AG04450 (cell line): ENCODE data around the gene GSAP. TPM values are rescaled to one million over a fixed set of nuclear protein-coding genes. Genes with fewer than 3 reads are reported as not detected.

Source experiments
- CTCF ChIA-PET: fragments of 300-600, 350-600 bp; formaldehyde crosslinking; extraction: SDS; loops from one replicate; lab custom pipeline; 2022; ENCODE audit warnings: antibody characterized with exemption, inconsistent platforms; lab: Charles Lee
- POLR2A ChIA-PET: fragments of 350-600 bp; formaldehyde crosslinking; extraction: SDS; loops from one replicate; lab custom pipeline; 2021; ENCODE audit warnings: antibody characterized with exemption, inconsistent platforms; lab: Yijun Ruan, JAX
- DNase-seq: peaks from one replicate; pipeline ENCODE4 v3.0.0-alpha.2; 2011; ENCODE audit warnings: low read depth, low spot score
- H3K27ac ChIP-seq: one replicate; pipeline ENCODE4 v1.5.1; 2012; ENCODE audit warnings: low read depth, low read length, control low read depth
- H3K27me3 ChIP-seq: one replicate; pipeline ENCODE4 v1.6.0; 2012; ENCODE audit warnings: low read length; ENCODE audit not compliant: control insufficient read depth, insufficient read depth
- H3K4me3 ChIP-seq: 2 replicates; pipeline ENCODE4 v1.5.1; 2011; ENCODE audit warnings: mild to moderate bottlenecking, low read depth, low read length, control low read depth
- H3K9me3 ChIP-seq: 2 replicates; pipeline ENCODE4 v1.5.1; 2012; ENCODE audit warnings: low read length; ENCODE audit not compliant: control insufficient read depth, insufficient read depth
- polyA plus RNA-seq: library from polyadenylated mRNA; depleted of rRNA; stranded (reverse); fragments of >200 nt; gene quantifications from 2 replicates; pipeline ENCODE4 v1.2.3, GENCODE V29; 2011
- TF ChIP-seq, protein P1 (sequence below): IDR thresholded peaks from 2 replicates; pipeline ENCODE4 v1.5.1; 2011; ENCODE audit warnings: low read depth, low read length, control low read depth, inconsistent platforms

Gene GSAP
- polyA plus RNA-seq, 1 experiment, result 8.9 TPM

DNA sequence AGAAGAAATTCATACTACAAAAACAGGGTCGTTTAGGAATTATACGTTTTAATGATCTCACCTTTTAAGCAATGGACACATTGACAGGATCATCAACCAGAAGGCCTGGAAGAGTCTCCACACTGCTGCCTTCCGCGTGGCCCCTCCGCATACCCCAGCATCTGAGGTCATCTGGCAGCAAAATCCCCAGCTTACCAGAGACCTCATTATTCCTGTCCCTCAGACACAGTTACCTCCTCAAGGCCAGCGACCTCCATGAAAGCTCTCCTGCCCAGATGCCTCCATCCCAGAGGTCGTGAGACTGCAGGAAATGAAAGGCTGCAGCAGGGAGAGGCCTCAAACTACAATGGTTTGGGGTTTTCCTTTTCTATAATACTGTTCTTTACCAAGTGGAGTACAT lies 14.8 kb upstream of the GSAP start:
- TF ChIP-seq, protein P1, sequence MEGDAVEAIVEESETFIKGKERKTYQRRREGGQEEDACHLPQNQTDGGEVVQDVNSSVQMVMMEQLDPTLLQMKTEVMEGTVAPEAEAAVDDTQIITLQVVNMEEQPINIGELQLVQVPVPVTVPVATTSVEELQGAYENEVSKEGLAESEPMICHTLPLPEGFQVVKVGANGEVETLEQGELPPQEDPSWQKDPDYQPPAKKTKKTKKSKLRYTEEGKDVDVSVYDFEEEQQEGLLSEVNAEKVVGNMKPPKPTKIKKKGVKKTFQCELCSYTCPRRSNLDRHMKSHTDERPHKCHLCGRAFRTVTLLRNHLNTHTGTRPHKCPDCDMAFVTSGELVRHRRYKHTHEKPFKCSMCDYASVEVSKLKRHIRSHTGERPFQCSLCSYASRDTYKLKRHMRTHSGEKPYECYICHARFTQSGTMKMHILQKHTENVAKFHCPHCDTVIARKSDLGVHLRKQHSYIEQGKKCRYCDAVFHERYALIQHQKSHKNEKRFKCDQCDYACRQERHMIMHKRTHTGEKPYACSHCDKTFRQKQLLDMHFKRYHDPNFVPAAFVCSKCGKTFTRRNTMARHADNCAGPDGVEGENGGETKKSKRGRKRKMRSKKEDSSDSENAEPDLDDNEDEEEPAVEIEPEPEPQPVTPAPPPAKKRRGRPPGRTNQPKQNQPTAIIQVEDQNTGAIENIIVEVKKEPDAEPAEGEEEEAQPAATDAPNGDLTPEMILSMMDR, result no peak
- Histone ChIP-seq H3K9me3 (no peaks in the 10 kb centered on the region), H3K27ac (no peak overlapping the region), H3K4me3 (no peak overlapping the region), H3K27me3 (no peaks in the 10 kb centered on the region)
- ChIA-PET CTCF (no interaction called here), POLR2A (no interaction called here)
- DNase-seq, result no peak

DNA sequence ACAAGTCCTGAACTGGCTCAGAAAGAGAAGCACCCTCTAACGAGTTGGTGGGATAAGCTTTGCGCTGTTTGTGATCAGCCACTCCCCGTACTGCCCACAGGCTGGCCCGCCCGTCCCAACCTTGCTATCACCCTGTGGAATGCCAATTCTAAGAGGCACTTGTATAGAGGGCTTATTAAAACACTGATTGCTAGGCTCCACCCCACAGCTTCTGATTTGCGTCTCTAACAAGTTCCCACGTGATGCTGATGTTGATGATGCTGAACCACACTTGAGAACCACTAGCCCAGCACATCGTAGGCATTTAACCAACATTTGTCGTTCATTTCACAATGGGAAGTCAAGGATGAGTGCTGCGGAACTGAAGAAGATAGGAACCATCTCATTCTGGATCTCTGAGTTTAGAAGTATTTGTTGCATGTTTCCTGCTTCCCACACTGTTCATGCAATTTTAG lies 12.7 kb upstream of the GSAP start:
- Histone ChIP-seq H3K4me3 (no peak overlapping the region), H3K9me3 (no peaks in the 10 kb centered on the region), H3K27me3 (no peaks in the 10 kb centered on the region), H3K27ac (no peak overlapping the region)
- ChIA-PET POLR2A (no interaction called here), CTCF (no interaction called here)
- DNase-seq, result no peak
- TF ChIP-seq, protein P1, result no peak

DNA sequence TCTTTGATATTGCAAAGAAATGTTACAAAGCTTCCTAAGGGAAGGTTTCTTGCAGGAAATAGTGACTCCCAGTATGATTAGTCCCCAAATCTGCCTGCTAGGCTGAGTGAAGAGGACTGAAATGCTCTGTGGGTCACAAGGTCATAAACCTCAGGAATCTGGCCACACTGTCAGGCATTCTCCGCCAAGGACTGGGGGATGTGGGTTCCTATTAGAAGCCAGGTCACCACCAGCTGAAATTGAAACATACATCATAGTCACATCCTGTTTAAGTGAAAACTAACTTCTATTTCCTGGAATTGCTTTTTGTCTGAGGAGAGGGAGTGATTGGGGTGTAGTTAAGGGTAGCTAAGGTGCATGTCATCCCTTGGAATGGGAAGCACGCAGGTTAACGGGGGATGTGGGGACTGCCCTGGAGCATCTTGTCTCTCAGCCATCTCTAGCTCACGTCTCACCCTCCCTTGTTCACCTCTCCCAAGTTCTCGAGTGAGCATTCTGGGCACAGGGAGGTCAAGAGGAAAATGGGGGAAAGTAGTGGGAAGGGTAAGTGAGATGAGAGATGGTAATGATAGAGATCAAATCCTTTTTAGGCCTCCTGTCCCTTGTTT lies 12.0 kb upstream of the GSAP start:
- ChIA-PET POLR2A (no interaction called here), CTCF (interaction anchor here (0.7 kb wide), 1 partner anchor 11 kb away, joined by 3 read pairs; no protein-coding TSS in a partner anchor)
- Histone ChIP-seq H3K27ac (peak overlapping the region; percentile 3), H3K27me3 (no peaks in the 10 kb centered on the region), H3K9me3 (no peaks in the 10 kb centered on the region), H3K4me3 (no peak overlapping the region)
- no peak for DNase-seq
- TF ChIP-seq, protein P1, result no peak

DNA sequence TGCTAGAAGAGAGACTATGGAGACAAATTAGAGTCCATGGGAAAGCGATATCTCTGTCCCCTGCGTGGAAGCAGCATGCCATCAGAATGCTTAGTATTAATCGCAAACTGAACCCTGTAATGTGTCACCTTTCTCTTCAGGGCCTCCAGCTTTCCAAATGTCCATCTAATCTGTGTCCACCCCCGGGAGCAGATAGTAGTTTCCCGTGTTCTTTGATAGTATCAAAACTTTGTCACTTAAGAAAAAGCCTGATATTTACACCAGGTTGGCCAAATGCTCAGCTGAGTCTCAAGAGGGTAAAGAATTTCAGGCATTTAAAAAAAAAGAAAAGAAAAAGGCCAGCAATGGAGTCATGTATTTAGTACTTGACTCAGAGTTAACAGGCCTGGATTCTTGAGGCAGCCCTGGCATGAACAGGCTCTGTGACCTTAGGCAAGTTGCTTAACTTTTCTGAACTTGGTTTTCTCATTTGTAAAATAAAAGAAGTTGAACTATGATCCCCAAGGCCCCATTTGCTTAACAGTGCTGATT lies 10.4 kb upstream of the GSAP start:
- ChIA-PET CTCF (no interaction called here), POLR2A (interaction anchor here (2.1 kb wide), 1 partner anchor 11 kb away, joined by 11 read pairs; the partner anchor contains the start of gene GSAP)
- Histone ChIP-seq H3K27ac (peak overlapping the region; percentile 77), H3K27me3 (no peaks in the 10 kb centered on the region), H3K9me3 (no peaks in the 10 kb centered on the region), H3K4me3 (peak overlapping the region; percentile 41)
- TF ChIP-seq, protein P1, result no peak
- no peak for DNase-seq

DNA sequence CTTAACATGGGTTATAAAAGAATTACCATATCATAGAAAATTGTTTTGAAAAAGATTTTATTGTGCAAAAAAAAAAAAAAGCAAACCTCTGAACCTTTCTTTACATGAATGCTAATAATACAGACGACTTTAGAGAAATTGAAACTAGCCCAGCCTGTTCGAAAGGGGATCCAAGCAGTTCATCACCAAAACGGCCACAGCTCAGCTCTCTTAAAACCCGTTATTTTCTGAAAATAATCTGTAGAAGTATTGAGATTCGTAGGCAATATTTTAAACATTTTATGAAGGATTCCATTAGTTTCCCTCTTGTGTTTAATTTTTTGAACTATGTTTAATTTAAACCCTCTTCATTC lies 9.9 kb upstream of the GSAP start:
- POLR2A ChIA-PET, result interaction anchor here (0.7 to 2.1 kb wide), 3 partner anchors 10 to 121 kb away, joined by 3 to 11 read pairs (median 10); partner anchors contain the start of gene GSAP
- H3K4me3 ChIP-seq, result peak overlapping the region; percentile 41
- H3K27ac ChIP-seq, result peak overlapping the region; percentile 43
- TF ChIP-seq, protein P1, result no peak
- no peak for DNase-seq
- no peaks in the 10 kb centered on the region for H3K27me3 ChIP-seq
- no peaks in the 10 kb centered on the region for H3K9me3 ChIP-seq
- CTCF ChIA-PET, result interaction anchor here (0.7 to 0.9 kb wide), 2 partner anchors 226 to 270 kb away, joined by 3 to 4 read pairs; partner anchors contain the start of gene RSBN1L
